ENCODE measurements around the gene ZNF155.

DNA sequence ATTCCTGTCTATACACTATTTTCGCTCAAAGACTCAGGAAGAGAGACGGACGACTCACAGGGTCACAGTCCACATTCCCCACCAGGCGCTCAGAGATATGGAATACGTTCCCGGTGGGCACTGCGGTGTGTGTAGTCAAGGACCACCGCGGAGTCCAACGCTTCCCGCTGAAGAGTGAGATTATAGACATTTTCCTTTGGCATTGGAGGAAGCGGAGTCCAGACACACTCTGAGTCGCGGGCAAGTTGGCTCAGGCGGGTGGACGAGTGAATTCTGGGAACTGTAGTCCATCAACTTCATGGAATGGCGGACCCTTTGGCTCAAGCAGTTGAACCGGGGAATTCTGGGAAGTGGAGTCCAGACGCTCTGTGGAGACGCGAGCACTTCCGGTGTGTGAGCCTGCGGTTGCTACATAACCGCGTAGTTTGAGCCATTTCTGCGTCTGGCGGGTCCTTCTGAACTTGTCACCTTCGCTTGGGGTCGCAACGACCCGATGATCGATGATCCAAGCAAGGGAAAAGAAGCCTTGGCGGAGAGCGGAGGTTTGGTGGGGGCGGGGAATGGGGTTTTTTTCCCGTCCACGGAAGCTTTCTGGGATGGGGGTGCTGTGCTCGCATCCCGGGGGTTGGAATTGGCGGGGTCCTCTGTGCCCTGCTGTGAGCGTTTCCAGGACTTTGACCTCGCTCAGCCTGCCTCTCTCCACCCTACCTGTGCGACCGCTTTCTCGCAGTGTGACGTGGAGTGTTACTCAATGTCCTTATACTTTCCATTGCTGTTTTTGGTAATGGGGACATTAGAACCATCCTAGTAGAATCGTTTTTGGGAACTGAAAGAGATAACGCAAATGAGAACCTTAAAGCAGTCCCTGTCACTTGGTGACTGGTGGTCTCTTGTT is 18.8 kb downstream of the ZNF155 start, which contains the start of gene ZNF230:
- peak; percentile 82 for TF ChIP-seq POLR2AphosphoS5 (IDR thresholded peaks at IDR 0.05; ENCODE audit: borderline replicate concordance, low read depth, low read length)
- no peak for TF ChIP-seq EZH2 (IDR thresholded peaks at IDR 0.05)
